WTC11 (cell line): ENCODE results near the gene NRXN3.

Experiments
- CTCF ChIP-seq: fragments of 200-600 bp; IDR thresholded peaks from 2 replicates; pipeline ENCODE4 v1.8.0; 2022; ENCODE audit warnings: antibody characterized with exemption
- FOXJ3 ChIP-seq: sonication (generic); formaldehyde crosslinking; IDR thresholded peaks from 2 replicates; pipeline ENCODE4 v1.9.0; 2021; ENCODE audit warnings: missing genetic modification reagents, mild to moderate bottlenecking, borderline replicate concordance

DNA sequence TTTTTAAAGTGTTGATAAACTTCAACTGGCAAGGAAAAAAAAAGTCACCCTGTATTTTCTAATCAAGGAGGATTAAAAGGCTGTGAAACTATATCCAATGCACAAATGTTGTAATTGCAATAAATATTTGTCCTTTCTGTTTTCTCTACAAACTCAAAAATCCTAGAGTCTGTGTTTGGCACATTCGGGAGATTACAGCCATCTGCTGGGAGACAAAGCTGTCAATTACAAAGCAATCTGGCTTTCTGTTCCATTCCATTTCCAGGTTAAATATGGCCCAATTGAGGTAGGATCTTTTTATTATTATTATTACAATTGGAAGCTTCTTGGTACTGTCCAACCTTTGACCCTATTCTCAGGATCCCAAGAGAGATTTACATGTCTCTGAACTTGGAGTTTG is 1745.2 kb downstream of the NRXN3 start:
- TF ChIP-seq CTCF, result no peak
- TF ChIP-seq FOXJ3 (CRISPR knock-in tag), result no peak
